ENCODE measurements around the gene TTC34. TPM values are rescaled to one million over a fixed set of nuclear protein-coding genes. Genes with fewer than 3 reads are reported as not detected.
"Not testable (repeated sequence)": the region's sequence is repeated elsewhere in the genome, so short reads cannot be mapped to it uniquely, and the experiment has no call there.

Gene TTC34
- total and polyA plus RNA-seq, 4 donors = 0.55 to 1.3 (median 0.95) TPM; not detected in 1

DNA sequence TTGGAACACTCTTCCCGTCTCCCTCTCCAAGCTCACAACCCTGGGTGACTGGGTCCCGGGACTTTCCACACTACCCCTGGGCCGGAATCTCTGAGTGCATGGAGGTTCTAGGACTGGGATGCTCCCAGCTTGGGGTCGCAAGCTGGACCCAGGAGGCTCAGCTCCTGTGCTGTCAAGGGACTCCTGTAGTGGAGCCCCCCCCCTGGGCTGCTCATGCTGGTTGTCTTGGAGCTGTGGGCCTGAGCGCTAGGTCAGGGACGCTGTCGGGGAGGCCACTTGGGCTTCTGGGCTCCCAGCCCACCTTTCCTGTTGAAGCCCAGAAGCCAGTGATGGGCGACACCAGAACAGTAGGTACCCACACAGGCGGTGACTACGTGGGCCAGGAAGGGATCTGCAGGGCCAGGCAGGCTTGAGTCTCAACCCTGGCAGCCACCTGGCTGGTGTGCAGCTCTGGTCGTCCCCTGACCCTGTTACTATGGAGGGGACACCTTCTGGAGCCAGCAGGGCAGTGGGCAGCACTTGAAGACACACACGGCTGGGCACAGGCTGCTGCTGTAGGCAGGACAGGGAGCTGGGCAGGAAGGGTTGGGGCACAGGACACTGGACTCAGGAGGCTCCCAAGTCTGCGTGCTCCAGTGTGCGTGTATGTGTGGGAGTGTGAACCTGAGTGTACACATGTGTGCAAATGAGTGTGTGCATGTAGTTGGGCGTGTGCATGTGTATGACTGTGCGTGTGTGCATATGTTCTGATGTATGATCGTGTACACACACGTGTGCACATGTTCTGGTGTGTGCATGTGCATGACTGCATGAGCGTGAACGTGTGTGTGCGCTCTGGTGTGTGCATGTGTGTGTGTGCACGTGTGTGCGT is 171.6 kb downstream of the TTC34 start:
- DNase-seq (no peak), ATAC-seq (ENCODE audit: low FRiP score) (no peak)
- 81% methylated on average over 23 of the region's 23 CpGs for WGBS, 2 donors
- Histone ChIP-seq H3K27me3 (ENCODE audit: control insufficient read depth in 1 of 2, insufficient read depth in 2 of 2, low read length in 1 of 2) (no peaks in the 10 kb centered on the region), H3K4me3 (ENCODE audit: low read length in 2 of 2) (no peak overlapping the region), H3K4me1 (ENCODE audit: control insufficient read depth in 1 of 2, insufficient read depth in 2 of 2, low read length in 2 of 2) (no peaks in the 10 kb centered on the region), H3K9me3 (ENCODE audit: control insufficient read depth, low read length) (no peaks in the 10 kb centered on the region), H3K36me3 (ENCODE audit: control insufficient read depth in 1 of 2, insufficient read depth in 2 of 2, low read length in 1 of 2) (no peaks in the 10 kb centered on the region), H3K27ac (ENCODE audit: low read depth in 1 of 2, low read length in 2 of 2) (no peak overlapping the region)
- intact Hi-C loops (cut with DNase I) = no loop called here

DNA sequence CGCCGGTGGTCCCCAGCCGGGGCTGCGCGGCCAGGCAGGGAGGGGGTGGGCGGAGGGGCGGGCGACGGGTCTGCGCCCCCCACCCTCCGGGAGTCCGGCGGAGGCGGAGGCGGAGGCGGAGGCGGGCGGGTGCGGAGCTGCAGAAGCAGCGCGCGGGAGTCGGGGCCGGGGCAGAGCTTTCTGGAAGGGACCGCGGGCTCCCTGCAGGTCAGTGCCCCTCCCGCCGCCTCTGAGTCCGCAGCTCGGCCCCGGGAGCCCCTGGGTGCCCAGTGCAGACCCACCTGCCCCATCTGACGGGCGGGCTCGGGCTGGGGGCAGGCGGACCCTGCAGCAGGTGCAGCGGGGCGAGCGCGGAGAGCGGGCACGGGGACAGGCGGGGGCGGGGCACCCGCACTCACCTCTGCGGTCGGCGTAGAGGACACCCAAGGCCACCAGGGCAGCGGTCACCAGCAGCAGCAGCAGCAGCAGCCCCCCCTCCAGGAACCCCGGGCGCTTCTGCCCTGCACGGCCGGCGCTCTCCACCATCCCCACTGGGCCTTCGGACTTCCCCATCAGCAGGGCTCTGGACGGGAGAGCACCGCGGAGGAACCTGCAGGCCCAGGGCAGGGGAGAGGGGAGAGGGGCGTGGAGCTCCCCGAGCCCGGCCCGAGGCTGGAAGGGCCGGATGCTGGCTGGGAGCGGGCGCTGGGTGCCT is 172.4 kb downstream of the TTC34 start:
- Histone ChIP-seq H3K36me3 (ENCODE audit: control insufficient read depth in 1 of 2, insufficient read depth in 2 of 2, low read length in 1 of 2) (no peaks in the 10 kb centered on the region), H3K27me3 (ENCODE audit: control insufficient read depth in 1 of 2, insufficient read depth in 2 of 2, low read length in 1 of 2) (no peaks in the 10 kb centered on the region), H3K9me3 (ENCODE audit: control insufficient read depth, low read length) (no peaks in the 10 kb centered on the region), H3K4me1 (ENCODE audit: control insufficient read depth in 1 of 2, insufficient read depth in 2 of 2, low read length in 2 of 2) (no peaks in the 10 kb centered on the region), H3K4me3 (ENCODE audit: low read length in 2 of 2) (no peak overlapping the region), H3K27ac (ENCODE audit: low read depth in 1 of 2, low read length in 2 of 2) (no peak overlapping the region)
- DNase-seq = no peak
- no peak for ATAC-seq (ENCODE audit: low FRiP score)
- WGBS, 2 donors = 1 to 2% methylated on average over 36 to 64 of the region's 64 CpGs
- intact Hi-C loops (cut with DNase I) = no loop called here

DNA sequence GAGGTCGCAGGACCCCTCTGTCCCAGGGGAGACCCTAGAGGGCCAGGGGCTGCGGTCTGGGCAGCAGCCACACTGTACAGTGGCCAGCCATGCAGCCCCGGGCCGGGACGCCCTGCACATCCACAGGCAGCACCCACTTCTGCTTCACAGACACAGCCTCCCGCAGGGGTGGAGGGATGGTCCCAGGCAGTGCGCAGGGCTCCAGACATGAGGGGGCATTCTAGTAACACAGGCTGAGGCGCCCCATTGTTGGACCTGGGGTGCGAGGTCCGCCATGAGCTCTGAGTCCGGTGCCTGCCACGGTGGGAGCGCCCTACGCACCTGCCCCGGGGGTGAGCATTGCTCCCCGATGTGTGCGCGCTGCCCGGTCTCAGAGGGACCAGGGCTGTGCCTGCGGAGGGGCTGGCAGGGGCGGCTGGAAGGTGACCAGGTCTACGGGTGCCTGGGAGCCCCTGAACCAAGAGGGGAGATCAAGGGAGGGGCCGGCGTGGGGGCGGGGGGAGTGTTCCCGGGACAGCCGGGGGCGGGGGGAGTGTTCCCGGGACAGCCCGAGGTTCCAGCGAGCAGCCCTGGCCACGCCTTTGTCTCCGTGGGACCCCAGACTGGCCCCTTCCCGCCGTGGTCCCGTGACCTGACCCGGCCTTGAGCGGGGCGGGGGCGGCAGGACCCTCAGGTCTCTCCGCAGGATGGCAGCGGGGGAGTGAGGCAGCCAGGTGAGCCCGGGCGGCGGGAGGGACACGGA is 173.1 kb downstream of the TTC34 start:
- Histone ChIP-seq H3K27me3 (ENCODE audit: control insufficient read depth in 1 of 2, insufficient read depth in 2 of 2, low read length in 1 of 2) (no peaks in the 10 kb centered on the region), H3K4me3 (ENCODE audit: low read length in 2 of 2) (no peak overlapping the region), H3K36me3 (ENCODE audit: control insufficient read depth in 1 of 2, insufficient read depth in 2 of 2, low read length in 1 of 2) (no peaks in the 10 kb centered on the region), H3K9me3 (ENCODE audit: control insufficient read depth, low read length) (no peaks in the 10 kb centered on the region), H3K4me1 (ENCODE audit: control insufficient read depth in 1 of 2, insufficient read depth in 2 of 2, low read length in 2 of 2) (no peaks in the 10 kb centered on the region), H3K27ac (ENCODE audit: low read depth in 1 of 2, low read length in 2 of 2) (no peak overlapping the region)
- DNase-seq = no peak
- WGBS, 2 donors = 8% methylated on average over 38 to 46 of the region's 46 CpGs
- peak; percentile 35 for ATAC-seq (ENCODE audit: low FRiP score)
- intact Hi-C loops (cut with DNase I) = no loop called here

DNA sequence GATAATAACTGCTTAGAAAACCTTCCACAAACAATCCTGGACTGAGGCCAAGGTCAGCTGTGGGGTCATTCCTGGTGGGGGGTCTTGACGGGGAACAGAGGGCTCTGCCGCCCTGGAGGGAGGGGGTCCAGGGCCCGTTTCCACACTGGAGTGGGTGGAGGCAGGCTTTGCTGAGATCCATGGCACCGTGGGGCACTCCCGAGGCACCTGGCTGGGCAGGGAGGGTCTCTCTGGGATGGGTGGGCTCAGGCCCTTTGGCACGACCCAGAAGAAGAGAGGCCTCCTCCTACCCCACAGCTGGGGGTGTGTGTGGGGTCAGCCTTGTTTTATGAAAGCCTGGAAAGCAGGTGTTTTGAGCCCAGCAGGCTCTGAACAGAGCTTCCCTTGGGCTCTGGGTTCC is 173.7 kb downstream of the TTC34 start:
- Histone ChIP-seq H3K4me3 (ENCODE audit: low read length in 2 of 2) (no peak overlapping the region), H3K4me1 (ENCODE audit: control insufficient read depth in 1 of 2, insufficient read depth in 2 of 2, low read length in 2 of 2) (no peaks in the 10 kb centered on the region), H3K27ac (ENCODE audit: low read depth in 1 of 2, low read length in 2 of 2) (no peak overlapping the region), H3K9me3 (ENCODE audit: control insufficient read depth, low read length) (no peaks in the 10 kb centered on the region), H3K27me3 (ENCODE audit: control insufficient read depth in 1 of 2, insufficient read depth in 2 of 2, low read length in 1 of 2) (no peaks in the 10 kb centered on the region), H3K36me3 (ENCODE audit: control insufficient read depth in 1 of 2, insufficient read depth in 2 of 2, low read length in 1 of 2) (no peaks in the 10 kb centered on the region)
- 32 to 33% methylated on average over 6 of the region's 6 CpGs for WGBS, 2 donors
- no peak for ATAC-seq (ENCODE audit: low FRiP score)
- no peak for DNase-seq
- intact Hi-C loops (cut with DNase I) = no loop called here

- H3K9me3 ChIP-seq (ENCODE audit: control insufficient read depth, low read length); ATAC-seq (ENCODE audit: low FRiP score); H3K4me3 ChIP-seq (ENCODE audit: low read length in 2 of 2); intact Hi-C loops (cut with DNase I); H3K4me1 ChIP-seq (ENCODE audit: control insufficient read depth in 1 of 2, insufficient read depth in 2 of 2, low read length in 2 of 2); H3K27me3 ChIP-seq (ENCODE audit: control insufficient read depth in 1 of 2, insufficient read depth in 2 of 2, low read length in 1 of 2); H3K27ac ChIP-seq (ENCODE audit: low read depth in 1 of 2, low read length in 2 of 2); DNase-seq; H3K36me3 ChIP-seq (ENCODE audit: control insufficient read depth in 1 of 2, insufficient read depth in 2 of 2, low read length in 1 of 2): not testable (repeated sequence)
- 63 to 65% methylated on average over 7 of the region's 7 CpGs for WGBS, 2 donors
Measured at GRCh38 chr1:2625748-2626147, 175.7 kb downstream of the TTC34 start.

- no peak for ATAC-seq (ENCODE audit: low FRiP score)
- DNase-seq = no peak
- intact Hi-C loops (cut with DNase I) = no loop called here
- Histone ChIP-seq H3K4me1 (ENCODE audit: control insufficient read depth in 1 of 2, insufficient read depth in 2 of 2, low read length in 2 of 2) (no peaks in the 10 kb centered on the region), H3K9me3 (ENCODE audit: control insufficient read depth, low read length) (no peaks in the 10 kb centered on the region), H3K36me3 (ENCODE audit: control insufficient read depth in 1 of 2, insufficient read depth in 2 of 2, low read length in 1 of 2) (no peaks in the 10 kb centered on the region), H3K4me3 (ENCODE audit: low read length in 2 of 2) (no peak overlapping the region), H3K27ac (ENCODE audit: low read depth in 1 of 2, low read length in 2 of 2) (no peak overlapping the region), H3K27me3 (ENCODE audit: control insufficient read depth in 1 of 2, insufficient read depth in 2 of 2, low read length in 1 of 2) (no peaks in the 10 kb centered on the region)
- WGBS, 2 donors = 79 to 86% methylated on average over 10 of the region's 10 CpGs
Measured at GRCh38 chr1:2625311-2625710, 176.2 kb downstream of the TTC34 start.

DNA sequence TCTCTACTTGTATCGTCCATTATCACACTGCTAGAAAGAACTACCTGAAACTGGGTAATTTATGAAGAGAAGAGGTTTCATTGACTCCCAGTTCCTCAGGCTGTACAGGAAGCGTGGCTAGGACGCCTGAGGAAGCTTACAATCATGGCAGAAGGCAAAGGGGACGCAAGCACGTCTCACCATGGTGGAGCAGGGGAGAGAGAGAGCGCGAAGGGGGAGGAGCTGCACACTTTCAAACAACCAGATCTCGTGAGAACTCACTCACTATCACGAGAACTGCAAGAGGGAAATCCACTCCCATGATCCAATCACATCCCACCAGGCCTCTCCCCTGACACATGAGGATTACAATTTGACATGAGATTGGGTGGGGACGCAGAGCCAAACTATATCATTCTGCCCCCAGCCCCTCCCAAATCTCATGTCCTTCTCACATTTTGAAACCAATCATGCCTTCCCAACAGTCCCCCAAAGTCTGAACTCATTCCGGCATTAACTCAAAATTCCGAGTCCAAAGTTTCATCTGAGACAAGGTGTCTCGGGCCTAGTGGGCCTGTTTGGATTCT is 176.7 kb downstream of the TTC34 start:
- DNase-seq (no peak), ATAC-seq (ENCODE audit: low FRiP score) (no peak)
- Histone ChIP-seq H3K27ac (ENCODE audit: low read depth in 1 of 2, low read length in 2 of 2) (no peak overlapping the region), H3K4me3 (ENCODE audit: low read length in 2 of 2) (no peak overlapping the region), H3K36me3 (ENCODE audit: control insufficient read depth in 1 of 2, insufficient read depth in 2 of 2, low read length in 1 of 2) (no peaks in the 10 kb centered on the region), H3K27me3 (ENCODE audit: control insufficient read depth in 1 of 2, insufficient read depth in 2 of 2, low read length in 1 of 2) (no peaks in the 10 kb centered on the region), H3K4me1 (ENCODE audit: control insufficient read depth in 1 of 2, insufficient read depth in 2 of 2, low read length in 2 of 2) (no peaks in the 10 kb centered on the region), H3K9me3 (ENCODE audit: control insufficient read depth, low read length) (no peaks in the 10 kb centered on the region)
- WGBS, 2 donors = 87% methylated on average over 13 of the region's 13 CpGs
- intact Hi-C loops (cut with DNase I) = no loop called here

- H3K27ac ChIP-seq (ENCODE audit: low read depth in 1 of 2, low read length in 2 of 2) = no peak overlapping the region
- 86 to 89% methylated on average over 12 of the region's 12 CpGs for WGBS, 2 donors
- no peaks in the 10 kb centered on the region for H3K4me1 ChIP-seq (ENCODE audit: control insufficient read depth in 1 of 2, insufficient read depth in 2 of 2, low read length in 2 of 2)
- no peaks in the 10 kb centered on the region for H3K9me3 ChIP-seq (ENCODE audit: control insufficient read depth, low read length)
- no peaks in the 10 kb centered on the region for H3K36me3 ChIP-seq (ENCODE audit: control insufficient read depth in 1 of 2, insufficient read depth in 2 of 2, low read length in 1 of 2)
- no peaks in the 10 kb centered on the region for H3K27me3 ChIP-seq (ENCODE audit: control insufficient read depth in 1 of 2, insufficient read depth in 2 of 2, low read length in 1 of 2)
- ATAC-seq (ENCODE audit: low FRiP score) (peak; percentile 26), DNase-seq (peak in 1 of 2 donors; percentile 47)
- H3K4me3 ChIP-seq (ENCODE audit: low read length in 2 of 2) = no peak overlapping the region
- intact Hi-C loops (cut with DNase I) = no loop called here
Measured at GRCh38 chr1:2623571-2624337, 177.7 kb downstream of the TTC34 start.
